CD4-positive, alpha-beta T cell (primary cell): Measurements from ENCODE around the gene MAST2. TPM values are rescaled to one million over a fixed set of nuclear protein-coding genes. Genes with fewer than 3 reads are reported as not detected.

Experiments
- ATAC-seq: fragments of 200-7000 bp; cut with Tn5 transposase; one replicate; pipeline ENCODE4 v1.10.0; 2022; ENCODE audit warnings: mild to moderate bottlenecking; ENCODE audit not compliant: poor library complexity
- CTCF ChIA-PET: fragments of 350-600 bp; sonication (Branson Sonifier 250); formaldehyde crosslinking; loops from one replicate; lab custom pipeline; 2021; ENCODE audit warnings: antibody characterized with exemption, inconsistent platforms; lab: Charles Lee
- POLR2A ChIA-PET: fragments of 350-600 bp; sonication (Branson Sonifier 250); formaldehyde crosslinking; loops from one replicate; lab custom pipeline; 2021; ENCODE audit warnings: antibody characterized with exemption, inconsistent platforms; lab: Charles Lee
- DNase-seq, 14 experiments: peaks; one replicate each; pipeline ENCODE4 v3.0.0-alpha.2; 2013 to 2020; ENCODE audit warnings: mixed read lengths in 2 of 14
- H3K27ac ChIP-seq, 2 donors: one replicate each; pipeline versions ENCODE4 v1.5.1 to v1.7.0; 2013; ENCODE audit warnings: low read length in 2 of 2, low read depth in 1 of 2, mild to moderate bottlenecking in 1 of 2
- H3K27me3 ChIP-seq, 2 experiments: 1 replicate in 1 of 2; 2 replicates in 1 of 2; pipeline versions ENCODE4 v1.6.1 to v1.7.0; 2013; ENCODE audit warnings: low read length in 2 of 2, control low read depth in 1 of 2, mild to moderate bottlenecking in 1 of 2, moderate library complexity in 1 of 2; ENCODE audit not compliant: insufficient read depth in 2 of 2, control insufficient read depth in 1 of 2
- H3K36me3 ChIP-seq: one replicate; pipeline ENCODE4 v1.6.1; 2013; ENCODE audit warnings: low read length, control low read depth; ENCODE audit not compliant: insufficient read depth
- H3K4me1 ChIP-seq: one replicate; pipeline ENCODE4 v1.6.1; 2013; ENCODE audit warnings: low read length, control low read depth; ENCODE audit not compliant: insufficient read depth
- H3K4me3 ChIP-seq: one replicate; pipeline ENCODE4 v1.5.1; 2013; ENCODE audit warnings: mild to moderate bottlenecking, low read length, moderate library complexity
- H3K9me3 ChIP-seq, 2 experiments: 1 replicate in 1 of 2; 2 replicates in 1 of 2; pipeline versions ENCODE4 v1.6.1 to v1.7.0; 2013; ENCODE audit warnings: low read length in 2 of 2, mild to moderate bottlenecking in 2 of 2, control low read depth in 1 of 2, moderate library complexity in 1 of 2; ENCODE audit not compliant: control insufficient read depth in 1 of 2, insufficient read depth in 1 of 2
- H3K27ac Mint-ChIP-seq: one replicate; pipeline ENCODE4 v1.8.0; 2020; ENCODE audit warnings: mixed read lengths
- H3K27me3 Mint-ChIP-seq: one replicate; pipeline ENCODE4 v1.8.0; 2021; ENCODE audit warnings: mixed read lengths
- H3K36me3 Mint-ChIP-seq: one replicate; pipeline ENCODE4 v1.8.0; 2021; ENCODE audit warnings: low read depth, mixed read lengths
- H3K4me1 Mint-ChIP-seq: one replicate; pipeline ENCODE4 v1.8.0; 2021; ENCODE audit warnings: low read depth, mixed read lengths
- H3K4me3 Mint-ChIP-seq: one replicate; pipeline ENCODE4 v1.8.0; 2020; ENCODE audit warnings: mild to moderate bottlenecking, mixed read lengths
- H3K9me3 Mint-ChIP-seq: one replicate; pipeline ENCODE4 v1.8.0; 2020; ENCODE audit warnings: mixed read lengths
- intact Hi-C, 2 experiments: fragments of 100-400 bp; cut with DNase I in 1 of 2; cut with micrococcal nuclease in 1 of 2; formaldehyde crosslinking; loops; one replicate each; pipeline versions ENCODE4 v1.15.1 to v1.9.0; 2023 to 2025; cut with DNase I, micrococcal nuclease
- total RNA-seq, 174 experiments: library from RNA in 2 of 174; stranded (reverse) in 2 of 174; gene quantifications; one replicate each; pipeline ENCODE4 v1.2.3 and lab custom pipeline; 2021 to 2026
- TF ChIP-seq, protein P1 (sequence below): fragments of 200-600 bp; IDR thresholded peaks from one replicate; pipeline ENCODE4 v1.8.0; 2022; ENCODE audit warnings: antibody characterized with exemption, mild to moderate bottlenecking

Gene MAST2
- total RNA-seq, 2 experiments from 2014 or later, result 5.7 to 6.5 TPM

DNA sequence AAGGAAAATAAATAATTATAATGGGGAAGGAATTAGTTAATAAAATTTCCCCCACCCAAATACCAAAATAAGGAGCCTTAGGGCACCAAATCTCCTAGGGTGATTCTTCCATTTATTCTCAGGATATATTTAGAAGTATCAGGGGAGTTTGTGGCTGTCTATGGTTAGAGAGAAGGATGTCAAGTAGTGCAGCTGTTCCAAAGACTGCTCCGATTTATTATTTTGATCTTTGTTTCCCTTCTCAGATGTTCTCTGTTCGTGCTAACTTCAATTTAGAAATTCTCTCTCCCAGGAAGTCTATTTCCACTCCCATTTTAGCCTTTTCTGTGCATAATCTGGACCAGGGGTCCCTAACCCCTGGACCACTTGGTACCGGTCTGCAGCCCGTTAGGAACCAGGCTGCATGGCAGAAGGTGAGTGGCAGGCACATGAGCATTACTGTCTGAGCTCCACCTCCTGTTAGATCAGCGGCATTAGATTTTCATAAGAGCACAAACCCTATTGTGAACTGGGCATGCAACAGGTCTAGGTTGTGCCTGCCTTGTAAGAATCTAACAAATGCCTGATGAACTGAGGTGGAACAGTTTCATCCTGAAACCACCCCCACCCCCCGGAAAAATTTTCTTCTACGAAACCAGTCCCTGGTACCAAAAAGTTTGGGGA, 9.3 kb upstream of the MAST2 start:
- POLR2A ChIA-PET, result no interaction called here

DNA sequence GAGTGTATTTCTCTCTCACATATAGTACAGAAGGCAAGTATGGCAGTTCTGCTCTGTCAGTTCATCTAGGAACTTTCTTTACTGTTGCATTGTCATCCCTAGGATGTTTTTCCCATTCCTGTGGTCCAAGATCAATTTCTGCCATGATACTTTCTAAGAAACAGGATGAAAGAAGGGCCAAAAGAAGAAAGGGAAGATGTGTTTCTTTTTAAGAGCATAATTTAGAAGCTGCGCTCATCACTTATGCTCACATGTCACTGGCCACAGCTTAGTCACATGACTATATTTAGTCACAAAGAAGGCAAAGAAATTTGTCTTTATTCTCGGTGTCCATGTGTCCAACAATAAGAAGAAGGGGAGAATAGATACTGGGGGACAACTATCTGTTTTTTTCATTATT, 7.0 kb upstream of the MAST2 start:
- ChIA-PET CTCF (no interaction called here), POLR2A (no interaction called here)
- no peaks in the 10 kb centered on the region for H3K36me3 Mint-ChIP-seq
- H3K27me3 ChIP-seq, result no peaks in the 10 kb centered on the region
- H3K27ac Mint-ChIP-seq, result no peak overlapping the region
- no peaks in the 10 kb centered on the region for H3K36me3 ChIP-seq
- H3K27ac ChIP-seq, result no peak overlapping the region
- H3K4me3 ChIP-seq, result no peak overlapping the region
- intact Hi-C loops, result no loop called here
- no peaks in the 10 kb centered on the region for H3K9me3 Mint-ChIP-seq
- H3K4me1 Mint-ChIP-seq, result no peaks in the 10 kb centered on the region
- H3K4me3 Mint-ChIP-seq, result no peak overlapping the region
- ATAC-seq (no peak), DNase-seq (no peak)
- no peaks in the 10 kb centered on the region for H3K4me1 ChIP-seq
- TF ChIP-seq, protein P1, sequence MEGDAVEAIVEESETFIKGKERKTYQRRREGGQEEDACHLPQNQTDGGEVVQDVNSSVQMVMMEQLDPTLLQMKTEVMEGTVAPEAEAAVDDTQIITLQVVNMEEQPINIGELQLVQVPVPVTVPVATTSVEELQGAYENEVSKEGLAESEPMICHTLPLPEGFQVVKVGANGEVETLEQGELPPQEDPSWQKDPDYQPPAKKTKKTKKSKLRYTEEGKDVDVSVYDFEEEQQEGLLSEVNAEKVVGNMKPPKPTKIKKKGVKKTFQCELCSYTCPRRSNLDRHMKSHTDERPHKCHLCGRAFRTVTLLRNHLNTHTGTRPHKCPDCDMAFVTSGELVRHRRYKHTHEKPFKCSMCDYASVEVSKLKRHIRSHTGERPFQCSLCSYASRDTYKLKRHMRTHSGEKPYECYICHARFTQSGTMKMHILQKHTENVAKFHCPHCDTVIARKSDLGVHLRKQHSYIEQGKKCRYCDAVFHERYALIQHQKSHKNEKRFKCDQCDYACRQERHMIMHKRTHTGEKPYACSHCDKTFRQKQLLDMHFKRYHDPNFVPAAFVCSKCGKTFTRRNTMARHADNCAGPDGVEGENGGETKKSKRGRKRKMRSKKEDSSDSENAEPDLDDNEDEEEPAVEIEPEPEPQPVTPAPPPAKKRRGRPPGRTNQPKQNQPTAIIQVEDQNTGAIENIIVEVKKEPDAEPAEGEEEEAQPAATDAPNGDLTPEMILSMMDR, result no peak
- peaks cover 8% of the 10 kb centered on the region for H3K27me3 Mint-ChIP-seq
- H3K9me3 ChIP-seq, result no peaks in the 10 kb centered on the region

More for the DNA sequence above, 9.3 kb upstream of the MAST2 start:
- ATAC-seq (no peak), DNase-seq (no peak)
- CTCF ChIA-PET, result interaction anchor here (1.2 kb wide), 1 partner anchor 9 kb away, joined by 3 read pairs; the partner anchor contains the start of gene MAST2
- H3K4me3 ChIP-seq, result no peak overlapping the region
- H3K27me3 ChIP-seq, result no peaks in the 10 kb centered on the region
- intact Hi-C loops, result no loop called here
- Mint-ChIP-seq H3K27me3 (peaks cover 8% of the 10 kb centered on the region), H3K4me1 (no peaks in the 10 kb centered on the region), H3K9me3 (no peaks in the 10 kb centered on the region), H3K4me3 (no peak overlapping the region), H3K36me3 (no peaks in the 10 kb centered on the region), H3K27ac (no peak overlapping the region)
- H3K36me3 ChIP-seq, result no peaks in the 10 kb centered on the region
- no peaks in the 10 kb centered on the region for H3K9me3 ChIP-seq
- H3K4me1 ChIP-seq, result no peaks in the 10 kb centered on the region
- TF ChIP-seq, protein P1, result no peak
- H3K27ac ChIP-seq, result no peak overlapping the region

DNA sequence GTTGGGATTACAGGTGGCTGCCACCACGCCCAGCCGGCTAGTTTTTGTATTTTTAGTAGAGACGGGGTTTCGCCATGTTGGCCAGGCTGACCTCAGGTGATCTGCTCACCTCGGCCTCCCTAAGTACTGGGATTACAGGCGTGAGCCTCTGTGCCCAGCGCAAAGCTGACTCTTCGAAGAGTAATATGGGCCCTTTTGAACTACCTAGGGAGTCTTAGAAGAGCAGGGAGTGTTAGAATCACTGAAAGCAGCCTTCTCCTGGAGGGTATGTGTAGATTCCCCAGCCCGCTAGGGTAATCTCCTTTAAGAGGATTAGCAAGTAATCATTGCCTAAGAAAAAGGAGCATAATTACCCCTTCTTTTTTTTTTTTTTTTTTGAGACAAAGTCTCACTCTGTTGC, 6.5 kb upstream of the MAST2 start:
- Histone ChIP-seq H3K9me3 (no peaks in the 10 kb centered on the region), H3K27me3 (no peaks in the 10 kb centered on the region), H3K27ac (no peak overlapping the region), H3K36me3 (no peaks in the 10 kb centered on the region), H3K4me1 (no peaks in the 10 kb centered on the region), H3K4me3 (no peak overlapping the region)
- Mint-ChIP-seq H3K27me3 (peaks cover 8% of the 10 kb centered on the region), H3K9me3 (no peaks in the 10 kb centered on the region), H3K36me3 (no peaks in the 10 kb centered on the region), H3K4me1 (no peaks in the 10 kb centered on the region), H3K27ac (no peak overlapping the region), H3K4me3 (no peak overlapping the region)
- ChIA-PET POLR2A (no interaction called here), CTCF (no interaction called here)
- TF ChIP-seq, protein P1, result no peak
- intact Hi-C loops, result no loop called here
- ATAC-seq (no peak), DNase-seq (no peak)
